Measurements from ENCODE around the gene ALPP. TPM values are rescaled to one million over a fixed set of nuclear protein-coding genes. Genes with fewer than 3 reads are reported as not detected.
"Not testable (repeated sequence)": the region's sequence is repeated elsewhere in the genome, so short reads cannot be mapped to it uniquely, and the experiment has no call there.

ALPP gene
- total RNA-seq, 2 donors from 2014 or later: not detected

DNA sequence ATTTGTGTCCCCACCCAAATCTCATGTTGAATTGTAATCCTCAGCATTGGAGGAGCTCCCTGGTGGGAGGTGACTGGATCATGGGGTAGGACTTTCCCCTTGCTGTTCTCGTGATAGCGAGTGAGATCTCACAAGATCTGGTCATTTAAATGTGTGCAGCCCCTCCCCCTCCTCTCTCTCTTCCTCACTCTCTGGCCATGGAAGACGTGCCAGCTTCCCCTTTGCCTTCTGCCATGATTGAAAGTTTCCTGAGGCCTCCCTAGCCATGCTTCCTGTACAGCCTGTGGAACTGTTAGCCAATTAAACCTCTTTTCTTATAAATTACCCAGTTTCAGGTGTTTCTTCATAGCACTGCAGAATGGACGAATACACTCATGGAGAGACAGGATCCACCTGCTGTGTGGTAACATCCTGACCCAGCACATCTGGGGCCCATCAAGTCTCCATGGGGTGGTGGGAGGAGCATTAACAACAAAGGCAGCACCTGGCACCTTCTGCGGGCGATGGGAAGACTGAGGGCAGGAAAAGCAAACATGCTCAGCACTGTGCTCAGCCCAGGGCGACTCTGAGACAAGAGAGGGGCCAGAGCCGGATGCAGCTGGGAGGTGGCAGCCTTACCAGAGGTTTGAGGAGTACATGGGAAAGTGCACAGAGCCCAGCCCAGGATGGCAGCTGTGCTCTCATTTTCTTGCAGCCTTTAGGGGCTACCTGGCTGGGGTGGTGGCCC lies 16.2 kb upstream of the ALPP start:
- Histone ChIP-seq H3K4me1 (ENCODE audit: control insufficient read depth, insufficient read depth, low read length) (no peaks in the 10 kb centered on the region), H3K9ac (ENCODE audit: extremely low read depth, low read length, poor library complexity, severe bottlenecking) (no peak overlapping the region), H3K27ac (ENCODE audit: low read depth, low read length) (no peak overlapping the region), H3K36me3 (ENCODE audit: control insufficient read depth, insufficient read depth, low read length) (no peaks in the 10 kb centered on the region), H3K9me3 (ENCODE audit: control insufficient read depth, low read length) (no peaks in the 10 kb centered on the region), H3K4me3 (ENCODE audit: low read length) (no peak overlapping the region), H3K27me3 (ENCODE audit: control insufficient read depth, insufficient read depth, low read length, poor library complexity, severe bottlenecking) (no peaks in the 10 kb centered on the region)
- no peak for DNase-seq
- Mint-ChIP-seq H3K4me3 (no peak overlapping the region), H3K27me3 (ENCODE audit: insufficient read depth) (no peaks in the 10 kb centered on the region), H3K4me1 (peaks cover 7% of the 10 kb centered on the region), H3K27ac (no peak overlapping the region), H3K9me3 (peaks cover 8% of the 10 kb centered on the region), H3K36me3 (ENCODE audit: low read depth) (no peaks in the 10 kb centered on the region)
- WGBS, 2 experiments (ENCODE audit: insufficient coverage in 1 of 2, insufficient read length in 1 of 2): 82 to 86% methylated on average over 8 of the region's 8 CpGs
- TF ChIP-seq, protein P1, sequence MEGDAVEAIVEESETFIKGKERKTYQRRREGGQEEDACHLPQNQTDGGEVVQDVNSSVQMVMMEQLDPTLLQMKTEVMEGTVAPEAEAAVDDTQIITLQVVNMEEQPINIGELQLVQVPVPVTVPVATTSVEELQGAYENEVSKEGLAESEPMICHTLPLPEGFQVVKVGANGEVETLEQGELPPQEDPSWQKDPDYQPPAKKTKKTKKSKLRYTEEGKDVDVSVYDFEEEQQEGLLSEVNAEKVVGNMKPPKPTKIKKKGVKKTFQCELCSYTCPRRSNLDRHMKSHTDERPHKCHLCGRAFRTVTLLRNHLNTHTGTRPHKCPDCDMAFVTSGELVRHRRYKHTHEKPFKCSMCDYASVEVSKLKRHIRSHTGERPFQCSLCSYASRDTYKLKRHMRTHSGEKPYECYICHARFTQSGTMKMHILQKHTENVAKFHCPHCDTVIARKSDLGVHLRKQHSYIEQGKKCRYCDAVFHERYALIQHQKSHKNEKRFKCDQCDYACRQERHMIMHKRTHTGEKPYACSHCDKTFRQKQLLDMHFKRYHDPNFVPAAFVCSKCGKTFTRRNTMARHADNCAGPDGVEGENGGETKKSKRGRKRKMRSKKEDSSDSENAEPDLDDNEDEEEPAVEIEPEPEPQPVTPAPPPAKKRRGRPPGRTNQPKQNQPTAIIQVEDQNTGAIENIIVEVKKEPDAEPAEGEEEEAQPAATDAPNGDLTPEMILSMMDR (conservative IDR thresholded peaks at IDR 0.05): no peak

DNA sequence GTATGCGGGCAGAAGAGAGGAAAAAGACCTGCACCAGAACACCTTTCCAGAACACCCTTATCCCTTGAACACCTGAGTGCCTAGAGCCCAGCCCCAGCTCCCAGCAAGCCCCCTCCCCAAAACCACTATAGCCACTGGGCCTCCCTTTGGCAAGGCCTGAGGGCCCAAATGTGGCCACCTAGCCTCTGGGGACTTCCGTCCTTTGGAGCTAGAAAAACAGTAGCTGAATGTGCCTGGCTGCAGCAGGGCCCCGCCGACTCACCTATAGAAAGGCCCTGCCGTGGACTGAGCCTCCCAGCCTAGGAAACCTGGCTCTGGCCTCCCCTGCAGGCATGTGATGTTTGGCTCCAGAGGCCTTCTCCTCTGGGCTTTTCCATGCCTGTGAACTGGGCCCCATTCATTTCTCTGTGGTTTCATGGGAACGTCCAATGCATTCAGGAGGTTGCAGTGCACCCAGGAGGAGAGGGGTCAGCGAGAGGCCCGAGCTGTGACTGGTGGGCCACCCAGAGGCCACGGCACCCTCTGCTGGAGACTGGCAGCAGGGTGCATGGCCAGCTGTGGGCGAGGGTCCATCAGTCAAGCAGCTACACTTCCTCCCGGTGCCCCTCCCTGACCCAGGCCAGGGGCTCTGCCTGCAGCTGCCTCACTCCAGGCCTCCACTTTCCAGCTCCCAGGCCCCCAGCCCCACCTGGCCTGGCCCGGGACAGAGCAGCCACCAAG lies 15.3 kb upstream of the ALPP start:
- TF ChIP-seq, protein P1 (conservative IDR thresholded peaks at IDR 0.05): peak; percentile 35
- H3K27ac ChIP-seq (ENCODE audit: low read depth, low read length); H3K36me3 Mint-ChIP-seq (ENCODE audit: low read depth); H3K9ac ChIP-seq (ENCODE audit: extremely low read depth, low read length, poor library complexity, severe bottlenecking); H3K36me3 ChIP-seq (ENCODE audit: control insufficient read depth, insufficient read depth, low read length); H3K4me1 ChIP-seq (ENCODE audit: control insufficient read depth, insufficient read depth, low read length); H3K4me1 Mint-ChIP-seq; H3K9me3 Mint-ChIP-seq; H3K4me3 ChIP-seq (ENCODE audit: low read length); H3K4me3 Mint-ChIP-seq; H3K27ac Mint-ChIP-seq; H3K9me3 ChIP-seq (ENCODE audit: control insufficient read depth, low read length); H3K27me3 ChIP-seq (ENCODE audit: control insufficient read depth, insufficient read depth, low read length, poor library complexity, severe bottlenecking); DNase-seq; H3K27me3 Mint-ChIP-seq (ENCODE audit: insufficient read depth): not testable (repeated sequence)
- 83 to 92% methylated on average over 2 to 12 of the region's 12 CpGs for WGBS, 2 experiments (ENCODE audit: insufficient coverage in 1 of 2, insufficient read length in 1 of 2)

DNA sequence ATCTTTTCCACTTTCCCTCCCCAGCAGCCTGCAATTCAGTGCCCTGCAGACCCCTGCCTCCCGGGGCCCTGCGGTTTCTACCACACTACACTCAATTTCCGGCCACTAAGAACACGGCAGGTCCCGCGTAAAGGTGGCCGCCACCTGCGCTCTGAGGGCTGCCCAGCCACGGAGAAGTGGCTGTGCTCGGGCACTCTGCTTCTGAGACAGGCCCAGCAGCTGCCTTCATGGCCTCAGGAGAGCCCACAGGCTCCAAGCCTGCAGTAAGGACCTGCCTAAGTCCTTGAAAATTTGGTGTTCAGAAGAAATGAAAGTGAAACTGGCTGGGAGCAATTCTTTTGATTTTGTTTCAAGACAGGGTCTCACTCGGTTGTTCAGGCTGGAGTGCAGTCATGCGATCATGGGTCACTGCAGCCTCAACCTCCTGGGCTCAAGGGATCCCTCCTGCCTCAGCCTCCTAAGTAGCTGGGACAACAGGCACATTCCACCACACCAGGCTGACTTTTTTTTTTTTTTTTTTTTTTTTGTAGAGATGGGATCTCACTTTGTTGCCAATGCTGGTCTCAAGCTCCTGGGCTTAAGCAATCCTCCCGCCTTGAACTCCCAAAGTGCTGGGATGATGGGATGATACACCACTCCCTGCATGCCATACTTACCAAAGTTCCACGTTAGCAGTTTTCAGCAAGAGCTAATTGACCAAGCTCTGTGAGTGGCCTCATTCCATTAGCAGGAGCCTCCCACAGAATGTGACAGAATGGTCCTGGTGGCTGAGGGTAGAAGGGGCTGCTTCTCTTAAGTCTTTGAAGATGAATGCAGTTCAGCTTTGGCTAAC lies 14.6 kb upstream of the ALPP start:
- H3K4me1 ChIP-seq (ENCODE audit: control insufficient read depth, insufficient read depth, low read length): no peaks in the 10 kb centered on the region
- H3K36me3 ChIP-seq (ENCODE audit: control insufficient read depth, insufficient read depth, low read length): no peaks in the 10 kb centered on the region
- TF ChIP-seq, protein P1 (conservative IDR thresholded peaks at IDR 0.05): no peak
- no peaks in the 10 kb centered on the region for H3K9me3 ChIP-seq (ENCODE audit: control insufficient read depth, low read length)
- DNase-seq: no peak
- 91 to 93% methylated on average over 9 to 14 of the region's 14 CpGs for WGBS, 2 experiments (ENCODE audit: insufficient coverage in 1 of 2, insufficient read length in 1 of 2)
- Mint-ChIP-seq H3K27me3 (ENCODE audit: insufficient read depth) (no peaks in the 10 kb centered on the region), H3K4me1 (peaks cover 10% of the 10 kb centered on the region), H3K4me3 (no peak overlapping the region), H3K36me3 (ENCODE audit: low read depth) (no peaks in the 10 kb centered on the region), H3K27ac (no peak overlapping the region), H3K9me3 (peaks cover 8% of the 10 kb centered on the region)
- no peak overlapping the region for H3K4me3 ChIP-seq (ENCODE audit: low read length)
- H3K27me3 ChIP-seq (ENCODE audit: control insufficient read depth, insufficient read depth, low read length, poor library complexity, severe bottlenecking): no peaks in the 10 kb centered on the region
- no peak overlapping the region for H3K9ac ChIP-seq (ENCODE audit: extremely low read depth, low read length, poor library complexity, severe bottlenecking)
- no peak overlapping the region for H3K27ac ChIP-seq (ENCODE audit: low read depth, low read length)

DNA sequence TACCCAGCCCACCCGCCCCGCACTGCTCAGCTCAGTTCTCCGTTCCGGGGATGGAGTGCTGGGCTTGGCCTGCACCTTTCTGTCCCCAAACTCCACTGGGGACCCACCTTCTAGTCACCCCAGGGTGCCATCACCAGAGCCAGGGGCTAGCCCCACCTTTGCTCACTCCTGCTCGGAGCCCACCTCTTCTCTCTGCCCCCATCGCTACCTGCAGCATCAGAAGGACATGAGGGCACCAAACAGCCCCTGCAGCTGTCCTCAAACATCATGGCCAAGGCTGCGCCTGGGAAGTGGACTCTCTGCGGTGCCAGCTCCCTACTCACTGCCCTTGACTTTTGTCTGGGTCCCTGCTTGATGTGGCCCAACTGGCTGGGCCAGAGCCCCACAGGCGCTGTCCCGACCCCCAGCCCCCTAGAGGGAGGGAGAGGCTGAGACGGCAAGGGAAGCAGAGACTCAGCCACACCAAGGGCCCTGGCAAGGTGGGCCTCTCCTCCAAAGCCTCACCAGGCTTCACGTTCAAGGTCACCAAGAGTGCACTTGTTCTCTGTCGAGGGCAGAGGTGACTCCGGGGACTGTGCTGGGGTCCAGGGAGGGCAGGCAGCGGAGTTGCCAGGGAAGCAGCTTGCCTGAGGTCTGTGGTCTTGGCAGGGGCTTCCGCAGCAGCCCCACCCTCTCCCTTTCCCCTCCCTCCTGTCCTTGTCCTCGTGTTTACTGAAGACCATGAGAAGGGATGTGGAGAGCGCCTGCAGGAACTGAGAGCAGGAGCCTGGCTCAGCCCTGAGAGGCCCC lies 13.6 kb upstream of the ALPP start:
- H3K36me3 Mint-ChIP-seq (ENCODE audit: low read depth); H3K27ac ChIP-seq (ENCODE audit: low read depth, low read length); H3K27ac Mint-ChIP-seq; H3K27me3 ChIP-seq (ENCODE audit: control insufficient read depth, insufficient read depth, low read length, poor library complexity, severe bottlenecking); H3K9me3 ChIP-seq (ENCODE audit: control insufficient read depth, low read length); H3K4me1 ChIP-seq (ENCODE audit: control insufficient read depth, insufficient read depth, low read length); H3K9ac ChIP-seq (ENCODE audit: extremely low read depth, low read length, poor library complexity, severe bottlenecking); H3K9me3 Mint-ChIP-seq; H3K4me3 Mint-ChIP-seq; H3K36me3 ChIP-seq (ENCODE audit: control insufficient read depth, insufficient read depth, low read length); H3K4me3 ChIP-seq (ENCODE audit: low read length); H3K27me3 Mint-ChIP-seq (ENCODE audit: insufficient read depth); H3K4me1 Mint-ChIP-seq: not testable (repeated sequence)
- DNase-seq: peak; percentile 51
- 90 to 94% methylated on average over 3 to 15 of the region's 18 CpGs for WGBS, 2 experiments (ENCODE audit: insufficient coverage in 1 of 2, insufficient read length in 1 of 2)

Data from endodermal cell (in vitro differentiated cells).